Duodenal mucosa (tissue), 2 donors: Measurements from ENCODE around the gene STH.

ENCODE experiments used
- H3K27ac ChIP-seq: one replicate; pipeline ENCODE4 v1.7.0; 2013; ENCODE audit warnings: low read depth, low read length
- H3K27me3 ChIP-seq, 2 donors: one replicate each; pipeline ENCODE4 v1.7.0; 2013; ENCODE audit warnings: low read length in 2 of 2, control low read depth in 1 of 2; ENCODE audit not compliant: insufficient read depth in 2 of 2, control insufficient read depth in 1 of 2
- H3K36me3 ChIP-seq, 2 donors: one replicate each; pipeline ENCODE4 v1.7.0; 2013; ENCODE audit warnings: low read length in 2 of 2, control low read depth in 1 of 2; ENCODE audit not compliant: insufficient read depth in 2 of 2, control insufficient read depth in 1 of 2
- H3K4me1 ChIP-seq, 2 donors: one replicate each; pipeline ENCODE4 v1.7.0; 2013; ENCODE audit warnings: low read length in 2 of 2, control low read depth in 1 of 2; ENCODE audit not compliant: insufficient read depth in 2 of 2, control insufficient read depth in 1 of 2
- H3K4me3 ChIP-seq, 2 donors: one replicate each; pipeline ENCODE4 v1.7.0; 2013; ENCODE audit warnings: low read length in 2 of 2, low read depth in 1 of 2
- H3K9ac ChIP-seq, 2 donors: one replicate each; pipeline ENCODE4 v1.7.0; 2013; ENCODE audit warnings: low read length in 2 of 2, low read depth in 1 of 2
- H3K9me3 ChIP-seq, 2 donors: one replicate each; pipeline ENCODE4 v1.7.0; 2013; ENCODE audit warnings: low read length in 2 of 2, control low read depth in 1 of 2; ENCODE audit not compliant: control insufficient read depth in 1 of 2

STH gene, protein sequence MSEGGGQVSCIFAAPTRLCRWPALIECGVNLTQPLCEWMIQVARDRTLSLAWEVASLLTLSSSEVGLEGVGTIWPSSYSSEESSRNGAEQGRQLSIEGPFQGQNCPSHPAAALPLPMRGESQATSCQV

DNA sequence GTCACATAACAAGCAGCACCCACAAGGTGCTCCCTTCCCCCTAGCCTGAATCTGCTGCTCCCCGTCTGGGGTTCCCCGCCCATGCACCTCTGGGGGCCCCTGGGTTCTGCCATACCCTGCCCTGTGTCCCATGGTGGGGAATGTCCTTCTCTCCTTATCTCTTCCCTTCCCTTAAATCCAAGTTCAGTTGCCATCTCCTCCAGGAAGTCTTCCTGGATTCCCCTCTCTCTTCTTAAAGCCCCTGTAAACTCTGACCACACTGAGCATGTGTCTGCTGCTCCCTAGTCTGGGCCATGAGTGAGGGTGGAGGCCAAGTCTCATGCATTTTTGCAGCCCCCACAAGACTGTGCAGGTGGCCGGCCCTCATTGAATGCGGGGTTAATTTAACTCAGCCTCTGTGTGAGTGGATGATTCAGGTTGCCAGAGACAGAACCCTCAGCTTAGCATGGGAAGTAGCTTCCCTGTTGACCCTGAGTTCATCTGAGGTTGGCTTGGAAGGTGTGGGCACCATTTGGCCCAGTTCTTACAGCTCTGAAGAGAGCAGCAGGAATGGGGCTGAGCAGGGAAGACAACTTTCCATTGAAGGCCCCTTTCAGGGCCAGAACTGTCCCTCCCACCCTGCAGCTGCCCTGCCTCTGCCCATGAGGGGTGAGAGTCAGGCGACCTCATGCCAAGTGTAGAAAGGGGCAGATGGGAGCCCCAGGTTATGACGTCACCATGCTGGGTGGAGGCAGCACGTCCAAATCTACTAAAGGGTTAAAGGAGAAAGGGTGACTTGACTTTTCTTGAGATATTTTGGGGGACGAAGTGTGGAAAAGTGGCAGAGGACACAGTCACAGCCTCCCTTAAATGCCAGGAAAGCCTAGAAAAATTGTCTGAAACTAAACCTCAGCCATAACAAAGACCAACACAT is at the start of gene STH:
Gene STH, plus strand, starts transcription at position 264 of the 913 bp plus-strand sequence. Its CDS starts 30 bp downstream, at position 294.
- no peaks in the 10 kb centered on the region for H3K9me3 ChIP-seq
- no peak within 1 kb of the TSS for H3K4me3 ChIP-seq
- H3K9ac ChIP-seq, result no peak within 1 kb of the TSS
- no peaks in the 10 kb centered on the region for H3K36me3 ChIP-seq
- H3K27me3 ChIP-seq, result no peaks in the 10 kb centered on the region
- no peak within 1 kb of the TSS for H3K27ac ChIP-seq
- H3K4me1 ChIP-seq, result peaks cover 9 to 17% of the 10 kb centered on the region in 2 donors

DNA sequence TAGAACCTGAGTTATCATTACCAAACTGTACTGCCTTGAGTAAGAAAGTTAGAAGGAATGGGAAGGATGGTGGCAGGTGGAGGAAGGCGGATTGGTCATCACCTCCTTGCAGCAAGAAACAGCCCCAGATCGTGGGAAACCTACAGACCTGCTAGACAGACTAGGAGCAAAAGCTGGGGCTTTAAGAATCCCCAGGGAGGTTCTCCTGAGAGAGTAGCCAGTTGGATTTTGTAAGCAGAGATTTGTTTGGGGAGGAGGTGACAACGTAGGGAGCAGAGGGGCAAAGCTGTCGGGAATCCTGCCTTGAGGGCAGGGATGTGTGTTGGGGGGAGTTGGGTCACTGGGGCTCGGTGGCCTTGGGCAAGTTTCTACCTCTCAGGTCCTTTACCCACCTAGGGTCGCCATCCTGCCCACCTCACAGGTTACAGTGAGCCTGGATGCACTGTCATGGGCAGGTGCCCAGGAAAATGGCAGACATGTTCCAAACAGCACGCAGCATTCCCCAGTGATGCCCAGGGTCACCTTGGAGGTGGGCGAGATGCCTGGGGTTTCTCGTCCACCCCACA is 49.2 kb upstream of the STH start:
- Histone ChIP-seq H3K27me3 (peaks cover 20 to 22% of the 10 kb centered on the region in 2 donors), H3K9me3 (no peaks in the 10 kb centered on the region), H3K4me3 (no peak overlapping the region), H3K27ac (no peak overlapping the region), H3K4me1 (peaks cover 0 to 3% of the 10 kb centered on the region in 2 donors), H3K36me3 (no peaks in the 10 kb centered on the region), H3K9ac (no peak overlapping the region)

DNA sequence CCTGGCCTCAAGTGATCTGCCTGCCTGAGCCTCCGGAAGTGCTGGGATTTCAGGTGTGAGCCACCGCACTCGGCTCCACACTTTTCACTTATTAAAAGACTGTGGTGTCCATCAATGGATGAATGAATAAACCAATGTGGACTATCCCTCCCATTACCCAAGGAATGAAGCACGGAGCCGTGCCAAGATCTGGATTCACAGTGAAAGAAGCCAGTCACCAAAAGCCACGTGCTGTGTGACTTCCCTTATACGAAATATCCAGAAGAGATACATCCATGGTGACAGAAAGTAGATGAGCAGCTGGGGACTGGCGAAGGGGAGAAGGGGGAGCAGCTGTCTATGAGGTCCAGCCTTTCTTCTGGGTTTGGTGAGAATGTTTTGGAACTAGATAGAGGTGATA is 48.2 kb upstream of the STH start:
- Histone ChIP-seq H3K9me3 (no peaks in the 10 kb centered on the region), H3K27me3 (peaks cover 20 to 22% of the 10 kb centered on the region in 2 donors), H3K36me3 (no peaks in the 10 kb centered on the region), H3K4me3 (no peak overlapping the region), H3K9ac (no peak overlapping the region), H3K4me1 (peaks cover 0 to 3% of the 10 kb centered on the region in 2 donors), H3K27ac (no peak overlapping the region)

DNA sequence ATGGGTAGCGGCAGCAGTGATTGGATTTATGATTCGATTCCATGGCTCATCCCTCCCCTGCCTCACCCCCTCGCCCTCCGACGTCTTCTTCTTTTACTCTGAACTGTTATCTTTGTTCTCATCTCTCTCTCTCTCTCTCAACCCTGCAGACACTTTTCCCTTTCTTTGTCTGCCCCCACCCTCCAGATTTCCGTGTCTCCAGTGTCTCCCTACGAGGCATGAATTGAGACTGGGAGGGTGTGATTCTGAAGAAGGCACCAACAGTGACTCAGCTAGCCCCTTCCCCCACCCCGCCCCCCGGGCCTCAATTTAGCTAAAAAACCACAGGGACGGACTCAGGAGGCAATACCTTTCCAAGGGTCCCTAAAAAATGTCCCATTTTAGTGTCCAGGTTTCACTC is 47.6 kb upstream of the STH start:
- Histone ChIP-seq H3K4me1 (peaks cover 0 to 3% of the 10 kb centered on the region in 2 donors), H3K9me3 (no peaks in the 10 kb centered on the region), H3K4me3 (no peak overlapping the region), H3K9ac (no peak overlapping the region), H3K36me3 (no peaks in the 10 kb centered on the region), H3K27me3 (peaks cover 20 to 22% of the 10 kb centered on the region in 2 donors), H3K27ac (no peak overlapping the region)

DNA sequence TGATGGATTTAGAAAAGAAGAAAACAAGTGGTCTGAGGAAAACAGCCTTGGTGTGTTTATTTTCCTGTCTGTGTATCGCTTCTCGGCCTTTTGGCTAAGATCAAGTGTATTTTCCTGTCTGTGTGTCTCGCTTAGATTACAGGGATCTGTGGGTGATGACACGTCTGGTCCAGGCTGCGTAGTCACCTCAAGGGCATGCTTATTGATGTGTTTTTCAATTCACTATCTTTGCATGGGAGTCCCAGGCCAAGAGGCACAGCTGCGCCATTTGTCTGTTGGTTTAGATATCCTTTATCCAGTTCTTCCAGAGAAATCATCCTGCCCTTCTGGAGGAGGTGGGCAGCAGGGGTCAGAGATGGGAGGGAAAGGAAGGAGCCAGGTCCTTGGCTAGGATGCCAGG is 47.1 kb upstream of the STH start:
- H3K4me1 ChIP-seq, result peaks cover 0 to 3% of the 10 kb centered on the region in 2 donors
- H3K4me3 ChIP-seq, result no peak overlapping the region
- peaks cover 19 to 20% of the 10 kb centered on the region in 2 donors for H3K27me3 ChIP-seq
- no peak overlapping the region for H3K27ac ChIP-seq
- H3K9ac ChIP-seq, result no peak overlapping the region
- H3K36me3 ChIP-seq, result no peaks in the 10 kb centered on the region
- H3K9me3 ChIP-seq, result no peaks in the 10 kb centered on the region

DNA sequence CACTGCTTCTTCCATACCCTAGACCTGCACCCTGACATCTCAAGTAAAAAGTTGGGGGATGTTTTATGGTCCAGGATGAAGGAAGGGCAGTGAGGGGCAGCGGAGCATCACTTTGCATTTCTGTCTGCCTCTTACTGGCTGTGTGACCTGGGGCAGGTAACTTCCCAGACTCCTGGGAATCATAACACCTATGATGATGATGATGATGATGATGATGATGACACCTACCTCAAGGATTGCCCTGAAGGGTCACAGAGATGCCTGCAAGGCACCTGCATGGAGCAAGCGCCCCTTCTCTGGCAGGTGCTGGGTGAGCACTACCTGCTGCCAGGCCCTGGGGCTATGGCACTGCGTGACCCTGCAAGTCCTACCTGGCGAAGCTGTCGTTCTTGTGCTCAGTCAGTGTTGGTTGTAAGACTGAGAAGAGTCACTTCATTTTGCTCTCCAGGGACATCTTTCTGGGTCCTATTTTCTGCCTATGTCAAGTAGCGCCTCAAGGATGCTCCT is 46.2 kb upstream of the STH start:
- Histone ChIP-seq H3K9ac (no peak overlapping the region), H3K36me3 (no peaks in the 10 kb centered on the region), H3K4me3 (no peak overlapping the region), H3K9me3 (no peaks in the 10 kb centered on the region), H3K27me3 (peaks cover 19 to 20% of the 10 kb centered on the region in 2 donors), H3K27ac (no peak overlapping the region), H3K4me1 (peaks cover 0 to 3% of the 10 kb centered on the region in 2 donors)

DNA sequence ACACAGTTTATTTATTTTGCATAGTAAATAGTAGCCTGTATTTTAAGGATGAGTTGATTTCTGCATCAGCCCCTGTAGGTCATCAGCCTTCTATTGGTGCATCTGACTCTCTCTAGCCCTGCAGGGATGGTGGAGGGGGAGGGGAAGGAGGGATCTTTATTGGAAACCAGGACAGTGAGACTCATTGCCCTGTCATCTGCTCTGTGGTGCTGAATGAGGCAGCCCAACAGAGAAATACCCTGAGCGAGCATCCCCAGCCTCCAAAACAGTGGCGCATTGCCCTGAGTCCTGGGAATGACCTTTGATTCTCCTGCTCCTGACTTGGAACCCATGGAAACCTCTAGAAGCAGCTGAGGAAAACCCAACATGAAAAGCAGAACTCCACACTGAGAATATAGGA is 45.5 kb upstream of the STH start:
- Histone ChIP-seq H3K27me3 (peaks cover 19 to 20% of the 10 kb centered on the region in 2 donors), H3K4me3 (no peak overlapping the region), H3K9me3 (no peaks in the 10 kb centered on the region), H3K27ac (no peak overlapping the region), H3K36me3 (no peaks in the 10 kb centered on the region), H3K9ac (no peak overlapping the region), H3K4me1 (peaks cover 0 to 2% of the 10 kb centered on the region in 2 donors)

DNA sequence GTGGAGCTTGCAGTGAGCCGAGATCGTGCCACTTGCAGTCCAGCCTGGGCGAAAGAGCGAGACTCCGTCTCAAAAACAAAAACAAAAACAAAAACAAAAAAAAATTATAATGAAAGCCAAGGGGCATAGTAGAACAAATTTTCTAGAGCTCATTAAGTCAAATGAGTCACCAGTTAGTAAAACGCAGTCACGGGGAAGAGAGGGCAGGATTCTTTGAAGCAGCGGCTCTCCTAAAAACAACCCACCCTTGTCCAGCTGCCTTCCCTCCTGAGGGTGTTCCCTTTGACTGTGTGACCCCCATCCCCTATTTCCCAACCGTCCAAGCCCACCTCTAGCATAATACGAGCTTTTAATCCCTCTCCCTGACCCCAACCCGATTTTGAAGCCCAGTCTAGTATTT is 44.1 kb upstream of the STH start:
- Histone ChIP-seq H3K9me3 (no peaks in the 10 kb centered on the region), H3K4me1 (no peaks in the 10 kb centered on the region), H3K27me3 (peaks cover 12 to 14% of the 10 kb centered on the region in 2 donors), H3K4me3 (no peak overlapping the region), H3K36me3 (no peaks in the 10 kb centered on the region), H3K27ac (no peak overlapping the region), H3K9ac (no peak overlapping the region)

DNA sequence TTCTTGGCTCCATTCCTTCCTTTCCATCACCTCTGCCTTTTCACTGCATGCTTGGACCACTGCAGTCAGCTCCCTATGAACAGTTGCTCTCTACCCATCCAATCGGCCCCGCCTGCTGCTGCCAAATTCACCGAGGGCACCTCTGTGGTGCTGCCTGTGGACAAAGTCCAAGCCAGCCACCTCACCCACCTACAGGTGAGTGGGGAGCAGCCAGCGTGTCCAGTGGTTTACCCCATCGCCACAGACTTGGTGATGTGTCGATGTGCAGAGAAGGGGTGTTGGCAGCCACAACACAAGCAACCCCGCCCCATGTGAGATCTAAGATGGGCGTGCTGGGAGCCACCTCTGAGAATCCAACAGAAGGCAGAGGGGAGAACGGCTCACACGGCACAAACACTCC is 43.7 kb upstream of the STH start:
- H3K36me3 ChIP-seq, result no peaks in the 10 kb centered on the region
- H3K4me1 ChIP-seq, result no peaks in the 10 kb centered on the region
- peaks cover 8 to 10% of the 10 kb centered on the region in 2 donors for H3K27me3 ChIP-seq
- H3K9me3 ChIP-seq, result no peaks in the 10 kb centered on the region
- no peak overlapping the region for H3K27ac ChIP-seq
- no peak overlapping the region for H3K4me3 ChIP-seq
- H3K9ac ChIP-seq, result no peak overlapping the region

DNA sequence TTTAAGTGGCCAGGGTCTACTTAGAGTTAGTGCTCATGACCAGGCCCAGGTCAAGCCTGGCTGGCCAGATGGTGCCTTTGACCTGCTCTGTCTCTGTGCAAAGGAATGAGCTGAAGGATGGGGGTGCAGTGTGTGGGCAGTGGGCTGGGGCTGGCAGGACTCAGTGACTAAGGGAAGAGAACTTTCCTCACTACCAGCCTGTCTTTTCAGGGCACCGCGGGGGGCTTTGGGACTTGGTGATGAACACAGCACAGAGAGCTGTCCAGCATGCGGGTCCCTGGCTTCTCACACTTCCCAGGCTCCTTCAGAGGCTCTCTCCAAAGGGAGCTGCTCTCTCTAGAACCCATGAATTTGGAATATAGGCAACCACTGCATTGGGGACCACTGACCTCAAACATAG is 43.0 kb upstream of the STH start:
- Histone ChIP-seq H3K9me3 (no peaks in the 10 kb centered on the region), H3K9ac (no peak overlapping the region), H3K4me3 (no peak overlapping the region), H3K27me3 (peaks cover 7 to 9% of the 10 kb centered on the region in 2 donors), H3K27ac (no peak overlapping the region), H3K36me3 (no peaks in the 10 kb centered on the region), H3K4me1 (no peaks in the 10 kb centered on the region)
